22Rv1 (cell line): ENCODE measurements around the gene SMYD3.
A peak's percentile ranks its signal among the peaks of the same experiment; 100 is the strongest.

ENCODE experiments used
- H3K27ac ChIP-seq: fragments of 450-650 bp; 2 replicates; pipeline ENCODE4 v1.5.1; 2017
- CTCF ChIP-seq: fragments of 450-650 bp; IDR thresholded peaks from 2 replicates; pipeline ENCODE4 v1.5.1; 2017; ENCODE audit warnings: mild to moderate bottlenecking
- ZFX ChIP-seq: fragments of 450-650 bp; IDR thresholded peaks from 2 replicates; pipeline ENCODE4 v1.6.1; 2017; ENCODE audit warnings: antibody characterized with exemption, borderline replicate concordance

SMYD3 gene

GRCh38 chr1:246262281-246262680 is 244.8 kb downstream of the SMYD3 start:
- no peak overlapping the region for H3K27ac ChIP-seq
- TF ChIP-seq ZFX = no peak
- no peak for TF ChIP-seq CTCF

- H3K27ac ChIP-seq = no peak overlapping the region
- TF ChIP-seq ZFX (no peak), CTCF (peak; percentile 71)
Measured at GRCh38 chr1:246261639-246262038, 245.4 kb downstream of the SMYD3 start.

GRCh38 chr1:246258250-246258649 is 248.8 kb downstream of the SMYD3 start:
- TF ChIP-seq CTCF = no peak
- no peak for TF ChIP-seq ZFX
- no peak overlapping the region for H3K27ac ChIP-seq

GRCh38 chr1:246255773-246256172 is 251.3 kb downstream of the SMYD3 start:
- no peak overlapping the region for H3K27ac ChIP-seq
- no peak for TF ChIP-seq ZFX
- TF ChIP-seq CTCF = no peak

- TF ChIP-seq ZFX = no peak
- no peak for TF ChIP-seq CTCF
- no peak overlapping the region for H3K27ac ChIP-seq
Measured at GRCh38 chr1:246254854-246255253, 252.2 kb downstream of the SMYD3 start.

- H3K27ac ChIP-seq = no peak overlapping the region
- TF ChIP-seq ZFX (no peak), CTCF (no peak)
Measured at GRCh38 chr1:246246430-246246829, 260.6 kb downstream of the SMYD3 start.

- TF ChIP-seq CTCF (no peak), ZFX (no peak)
- H3K27ac ChIP-seq = no peak overlapping the region
Measured at GRCh38 chr1:246245541-246245940, 261.5 kb downstream of the SMYD3 start.
